HUES48 (cell line): ENCODE measurements around the gene COLGALT1.

Source experiments
- H3K27ac ChIP-seq: one replicate; pipeline ENCODE4 v1.7.0; 2013; ENCODE audit warnings: low read depth, low read length, inconsistent platforms
- H3K27me3 ChIP-seq: 2 replicates; pipeline ENCODE4 v1.6.1; 2013; ENCODE audit warnings: mild to moderate bottlenecking, low read length; ENCODE audit not compliant: control insufficient read depth, insufficient read depth
- H3K36me3 ChIP-seq: 2 replicates; pipeline ENCODE4 v1.6.1; 2013; ENCODE audit warnings: low read length; ENCODE audit not compliant: control insufficient read depth, insufficient read depth
- H3K4me1 ChIP-seq: 2 replicates; pipeline ENCODE4 v1.6.1; 2013; ENCODE audit warnings: mild to moderate bottlenecking, low read length; ENCODE audit not compliant: control insufficient read depth, insufficient read depth
- H3K4me3 ChIP-seq: 2 replicates; pipeline ENCODE4 v1.5.1; 2013; ENCODE audit warnings: mild to moderate bottlenecking, low read depth, low read length
- H3K9ac ChIP-seq: 2 replicates; pipeline ENCODE4 v1.6.1; 2013; ENCODE audit warnings: mild to moderate bottlenecking, low read depth, low read length, moderate library complexity
- H3K9me3 ChIP-seq: 2 replicates; pipeline ENCODE4 v1.6.1; 2013; ENCODE audit warnings: low read length; ENCODE audit not compliant: control insufficient read depth, insufficient read depth

COLGALT1 gene

DNA sequence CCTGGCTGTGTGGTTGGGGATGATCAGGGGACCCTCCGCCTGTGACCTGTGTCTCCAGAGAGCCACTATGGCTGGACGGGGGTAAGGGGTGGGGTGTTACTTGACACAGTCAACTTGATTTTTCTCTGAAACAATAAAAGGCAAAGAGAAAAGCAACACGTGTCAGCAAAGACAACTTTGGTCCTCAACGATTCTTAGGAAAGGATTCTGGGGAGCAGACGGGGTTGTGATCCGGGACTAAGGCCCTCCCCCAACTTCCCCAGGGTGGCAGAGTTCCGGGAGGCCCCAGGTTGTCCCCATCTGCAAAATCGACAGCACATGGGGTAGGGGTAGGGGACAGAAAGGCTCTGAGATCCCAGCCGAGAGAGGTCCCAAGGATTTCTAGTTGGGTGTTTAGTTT lies 46.2 kb downstream of the COLGALT1 start:
- Histone ChIP-seq H3K9ac (no peak overlapping the region), H3K9me3 (no peaks in the 10 kb centered on the region), H3K27me3 (no peaks in the 10 kb centered on the region), H3K36me3 (no peaks in the 10 kb centered on the region), H3K4me1 (no peaks in the 10 kb centered on the region), H3K4me3 (no peak overlapping the region), H3K27ac (no peak overlapping the region)

DNA sequence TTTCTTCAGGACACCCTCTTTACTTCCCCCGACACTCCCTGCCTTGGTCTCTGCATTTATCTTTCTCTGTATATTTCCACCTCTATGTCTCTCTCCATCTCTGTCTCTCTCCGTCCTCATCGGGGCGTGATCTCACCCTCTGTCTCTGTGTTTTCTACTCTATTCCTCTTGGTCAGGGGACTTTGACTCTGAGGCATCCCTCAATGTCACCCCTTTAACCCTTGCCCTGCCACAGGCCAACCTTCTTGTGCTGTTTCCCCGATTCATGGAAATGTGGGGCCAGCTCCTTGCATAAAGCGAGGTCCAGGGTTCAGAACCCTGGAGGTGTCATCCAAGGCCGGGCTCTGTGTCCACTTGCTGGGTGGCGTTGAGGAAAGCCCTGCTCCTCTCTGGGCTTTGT lies 46.8 kb downstream of the COLGALT1 start:
- H3K27ac ChIP-seq = no peak overlapping the region
- no peak overlapping the region for H3K9ac ChIP-seq
- no peaks in the 10 kb centered on the region for H3K36me3 ChIP-seq
- H3K4me3 ChIP-seq = no peak overlapping the region
- no peaks in the 10 kb centered on the region for H3K27me3 ChIP-seq
- no peaks in the 10 kb centered on the region for H3K9me3 ChIP-seq
- H3K4me1 ChIP-seq = no peaks in the 10 kb centered on the region

DNA sequence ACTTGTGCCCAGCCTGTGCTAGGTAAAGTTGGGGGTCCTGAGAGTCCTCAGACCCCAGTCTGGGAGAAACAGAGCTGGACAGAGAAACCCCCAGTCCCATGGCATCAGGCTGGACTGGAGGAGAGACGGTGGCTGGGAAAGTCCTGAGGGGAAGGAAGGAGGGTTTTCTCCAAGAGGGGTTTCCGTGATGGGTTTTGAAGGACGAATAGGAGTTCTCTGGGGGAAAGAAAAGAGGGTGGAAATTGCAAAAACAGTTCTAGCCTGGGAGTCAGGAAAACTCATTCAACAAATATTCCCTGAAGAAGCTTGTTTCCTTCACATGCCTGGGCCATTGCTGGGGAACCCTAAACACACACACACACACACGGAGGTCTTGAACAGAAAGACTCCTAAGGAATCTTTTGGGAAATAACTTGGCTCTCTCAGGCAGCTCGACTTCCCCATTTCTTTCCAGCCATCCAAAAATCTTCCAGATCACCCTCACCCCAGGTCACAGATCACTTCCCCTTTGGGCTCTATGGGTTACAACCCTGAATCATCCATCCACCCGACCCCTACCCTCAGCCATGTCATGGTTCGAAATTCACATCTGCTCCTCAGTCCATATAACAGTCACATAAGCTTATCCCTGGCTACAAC lies 47.5 kb downstream of the COLGALT1 start:
- no peak overlapping the region for H3K9ac ChIP-seq
- no peaks in the 10 kb centered on the region for H3K36me3 ChIP-seq
- H3K4me1 ChIP-seq = no peaks in the 10 kb centered on the region
- no peak overlapping the region for H3K4me3 ChIP-seq
- H3K9me3 ChIP-seq = no peaks in the 10 kb centered on the region
- H3K27me3 ChIP-seq = no peaks in the 10 kb centered on the region
- H3K27ac ChIP-seq = no peak overlapping the region

DNA sequence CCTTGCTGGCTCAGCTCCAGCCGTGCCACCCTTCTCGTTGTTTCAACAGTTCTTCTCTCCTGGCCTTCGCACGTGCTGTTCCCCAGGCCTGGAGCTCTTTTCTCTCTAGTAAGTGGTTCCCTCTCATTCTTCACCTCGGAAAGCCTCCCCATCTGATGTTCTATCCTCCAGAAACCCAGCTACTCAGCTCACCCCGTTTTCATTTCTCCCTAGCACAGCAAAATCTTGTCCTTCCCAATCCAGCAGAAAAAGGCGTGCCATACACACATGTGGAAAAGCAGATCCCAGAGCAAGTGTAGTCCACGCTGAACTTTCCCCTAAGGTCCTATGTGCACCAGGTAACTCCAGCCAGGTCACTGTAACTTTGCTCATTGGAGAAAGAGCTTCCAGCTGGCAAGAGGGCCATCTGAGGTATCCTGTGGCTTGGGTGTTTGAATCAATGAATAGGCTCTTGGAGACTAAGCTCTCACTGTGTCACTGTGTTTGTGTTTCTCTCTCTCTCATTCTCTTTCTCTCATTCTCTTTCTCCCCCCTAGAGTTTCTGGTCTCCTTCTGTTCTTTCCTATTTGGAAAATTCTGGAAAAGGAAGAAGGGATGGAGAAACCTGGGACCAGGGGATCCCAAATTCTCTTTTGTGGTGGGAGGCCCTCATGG lies 49.0 kb downstream of the COLGALT1 start:
- H3K9me3 ChIP-seq = no peaks in the 10 kb centered on the region
- H3K36me3 ChIP-seq = peaks cover 2% of the 10 kb centered on the region; the same call in 1 of the 2 replicates
- no peaks in the 10 kb centered on the region for H3K4me1 ChIP-seq
- no peak overlapping the region for H3K27ac ChIP-seq
- no peak overlapping the region for H3K4me3 ChIP-seq
- no peak overlapping the region for H3K9ac ChIP-seq
- H3K27me3 ChIP-seq = no peaks in the 10 kb centered on the region

DNA sequence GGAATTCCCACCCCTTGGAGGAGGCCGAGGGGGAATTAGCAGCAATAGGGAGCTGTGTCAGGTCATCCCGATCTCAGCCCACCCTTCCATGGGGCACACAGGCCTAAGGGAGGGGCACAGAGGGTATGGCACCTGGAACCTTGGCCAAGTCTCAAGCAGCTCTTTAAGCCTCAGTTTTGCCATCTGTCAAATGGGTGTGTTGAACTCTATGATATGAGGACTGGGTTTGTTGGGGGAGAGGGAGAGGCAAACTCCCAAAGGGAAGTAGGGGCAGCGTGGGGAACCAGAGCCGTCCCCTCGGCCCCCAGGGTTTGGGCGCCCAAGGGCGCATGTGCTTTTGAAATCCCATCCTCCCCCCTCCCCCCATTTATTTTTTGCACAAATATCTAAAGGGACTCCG lies 49.7 kb downstream of the COLGALT1 start:
- Histone ChIP-seq H3K27ac (no peak overlapping the region), H3K9me3 (no peaks in the 10 kb centered on the region), H3K9ac (no peak overlapping the region), H3K27me3 (no peaks in the 10 kb centered on the region), H3K4me3 (peak overlapping the region; percentile 27; the same call in 1 of the 2 replicates), H3K4me1 (no peaks in the 10 kb centered on the region), H3K36me3 (peaks cover 6% of the 10 kb centered on the region)

DNA sequence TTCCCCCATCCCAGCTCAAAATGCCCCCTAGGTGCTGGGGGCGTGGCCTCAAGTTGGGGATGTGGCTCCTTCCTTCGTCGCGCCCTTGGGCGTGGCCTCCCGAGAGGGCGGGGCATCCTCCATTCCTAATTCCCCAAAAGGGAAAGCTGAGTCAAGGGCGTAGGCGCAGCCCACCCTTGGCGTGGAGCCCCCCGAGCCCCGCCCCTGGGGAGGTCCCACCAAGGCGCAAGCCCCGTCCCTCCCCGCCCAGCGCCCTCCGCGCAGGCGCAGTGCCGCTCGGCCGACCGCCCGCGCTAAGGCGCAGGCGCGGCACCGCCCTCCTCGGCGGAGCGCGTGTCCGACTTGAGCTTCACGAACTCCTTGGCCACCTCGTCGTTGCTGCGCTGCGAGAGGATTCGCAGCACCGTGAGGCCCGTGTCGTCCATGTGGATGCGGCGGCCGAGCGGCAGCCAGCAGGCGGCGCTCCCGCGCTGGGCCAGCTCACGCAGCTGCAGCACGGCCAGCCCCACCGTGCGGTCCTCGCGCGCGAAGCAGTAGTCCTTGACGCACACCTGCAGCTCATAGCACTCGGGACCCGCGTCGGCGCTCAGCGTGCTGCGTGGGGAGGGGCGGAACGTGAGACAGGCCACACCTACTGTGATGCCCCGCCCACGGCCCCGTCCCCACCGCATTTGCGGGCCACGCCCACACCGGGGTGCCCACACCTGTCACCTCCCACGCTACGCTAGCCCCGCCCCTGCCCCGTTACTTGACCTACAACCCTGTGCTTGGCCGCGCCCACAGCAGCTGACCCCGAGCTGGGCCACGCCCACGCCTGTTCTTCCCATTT lies 50.5 kb downstream of the COLGALT1 start:
- Histone ChIP-seq H3K36me3 (peaks cover 6% of the 10 kb centered on the region), H3K27me3 (no peaks in the 10 kb centered on the region), H3K4me1 (no peaks in the 10 kb centered on the region), H3K9ac (peak overlapping the region; percentile 81; the same call in 1 of the 2 replicates), H3K27ac (peak overlapping the region; percentile 95), H3K9me3 (no peaks in the 10 kb centered on the region), H3K4me3 (peak overlapping the region; percentile 59)

DNA sequence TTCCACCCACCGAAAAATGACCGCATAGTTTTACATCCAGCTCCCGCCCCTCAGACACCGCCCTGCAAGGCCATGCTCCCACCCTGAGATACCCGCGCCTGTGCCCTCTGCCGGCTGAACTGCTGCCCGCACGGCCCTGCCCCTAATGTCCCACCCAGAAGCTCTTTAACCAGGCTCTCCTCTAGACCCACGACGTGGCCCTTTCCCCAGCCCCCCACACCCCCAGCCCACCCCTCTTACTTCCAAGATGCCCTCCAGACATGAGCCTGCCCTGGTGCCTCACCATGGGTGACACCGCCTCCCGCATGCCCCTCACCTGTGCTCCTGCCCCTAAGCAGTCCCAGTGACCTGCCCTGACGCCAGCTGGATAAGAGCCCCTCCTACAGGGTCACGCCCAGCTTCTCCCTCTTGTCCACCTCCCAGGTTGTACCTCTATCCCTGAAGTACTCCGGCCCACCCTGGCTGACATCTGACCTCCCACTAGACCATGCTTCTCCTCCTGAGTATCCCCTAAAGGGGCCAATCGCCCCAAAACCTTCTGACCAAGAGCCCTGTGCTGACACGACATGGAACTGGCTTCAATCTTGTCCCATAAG lies 51.2 kb downstream of the COLGALT1 start:
- Histone ChIP-seq H3K9ac (no peak overlapping the region), H3K27ac (no peak overlapping the region), H3K27me3 (no peaks in the 10 kb centered on the region), H3K4me3 (peak overlapping the region; percentile 59), H3K9me3 (no peaks in the 10 kb centered on the region), H3K4me1 (no peaks in the 10 kb centered on the region), H3K36me3 (peaks cover 10% of the 10 kb centered on the region)

DNA sequence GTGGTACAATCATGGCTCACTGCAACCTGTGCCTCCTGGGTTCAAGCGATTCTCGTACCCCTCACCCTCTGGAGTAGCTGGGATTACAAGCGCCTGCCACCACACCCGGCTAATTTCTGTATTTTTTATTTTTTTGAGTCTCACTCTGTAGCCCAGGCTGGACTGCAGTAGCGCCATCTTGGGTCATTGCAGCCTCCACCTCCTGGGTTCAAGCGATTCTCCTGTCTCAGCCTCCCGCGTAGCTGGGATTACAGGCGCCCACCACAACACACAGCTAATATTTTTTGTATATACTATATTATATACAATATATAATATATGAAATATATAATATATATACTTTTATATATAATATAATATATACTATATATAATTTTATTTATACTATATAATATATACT lies 52.5 kb downstream of the COLGALT1 start:
- Histone ChIP-seq H3K4me1 (no peaks in the 10 kb centered on the region), H3K27me3 (no peaks in the 10 kb centered on the region), H3K9ac (no peak overlapping the region), H3K4me3 (no peak overlapping the region), H3K36me3 (peaks cover 13% of the 10 kb centered on the region), H3K27ac (no peak overlapping the region), H3K9me3 (no peaks in the 10 kb centered on the region)

DNA sequence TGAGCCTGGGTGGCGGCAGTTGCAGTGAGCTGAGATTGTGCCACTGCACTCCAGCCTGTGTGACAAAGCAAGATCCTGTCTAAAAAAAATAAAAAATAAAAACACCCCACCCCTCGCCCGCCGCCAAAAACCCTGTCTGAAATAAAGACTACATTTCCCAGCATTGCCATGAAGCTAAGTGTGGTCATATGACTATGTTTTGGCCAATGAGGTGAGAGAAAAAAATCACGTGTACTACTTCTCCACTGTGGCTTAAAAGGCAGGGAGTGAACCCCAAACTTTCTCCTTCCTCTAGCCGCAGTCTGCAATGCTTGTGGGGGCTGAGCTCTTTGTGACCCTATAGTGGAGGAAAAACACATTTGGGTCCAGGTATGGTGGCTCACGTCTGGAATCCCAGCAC lies 54.9 kb downstream of the COLGALT1 start:
- H3K27me3 ChIP-seq = no peaks in the 10 kb centered on the region
- H3K4me1 ChIP-seq = no peaks in the 10 kb centered on the region
- no peak overlapping the region for H3K9ac ChIP-seq
- no peak overlapping the region for H3K4me3 ChIP-seq
- no peaks in the 10 kb centered on the region for H3K9me3 ChIP-seq
- H3K27ac ChIP-seq = no peak overlapping the region
- H3K36me3 ChIP-seq = peaks cover 16% of the 10 kb centered on the region

DNA sequence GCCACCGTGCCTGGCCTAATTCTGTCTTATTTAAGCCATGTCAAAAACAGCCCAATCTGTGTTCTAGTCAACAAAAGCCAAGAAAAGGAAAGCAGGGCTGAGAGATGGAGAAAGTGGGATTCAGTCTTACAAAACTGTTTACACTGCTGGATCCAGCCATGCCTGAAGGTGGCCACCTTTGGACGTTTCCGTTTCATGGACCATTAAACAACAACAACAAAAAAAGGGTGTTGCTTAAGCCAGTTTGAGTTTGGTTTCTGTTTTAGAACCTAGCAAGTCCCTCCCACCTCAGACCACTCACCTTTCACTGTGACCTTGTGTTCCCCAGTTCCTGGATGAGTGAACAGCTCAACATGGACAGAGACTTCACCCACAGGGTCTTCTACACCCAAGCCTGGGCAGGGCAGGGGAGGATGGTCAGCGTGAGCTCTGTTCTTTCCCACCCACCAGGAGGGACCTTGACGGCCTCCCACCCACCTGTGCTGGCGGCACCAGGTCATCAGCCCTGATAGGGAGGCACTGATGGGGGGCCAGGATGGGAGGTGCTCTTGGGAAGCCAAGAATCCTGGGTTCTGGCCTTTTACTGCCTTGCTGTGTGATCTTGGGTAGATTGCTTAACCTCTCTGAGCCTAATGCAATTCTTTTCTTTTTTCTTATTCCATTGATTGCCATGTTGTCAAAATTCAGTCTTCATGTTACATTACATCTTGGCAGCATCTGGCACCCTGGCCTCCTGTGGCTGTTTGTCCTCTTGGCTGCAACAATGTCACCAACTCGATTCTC lies 56.2 kb downstream of the COLGALT1 start:
- Histone ChIP-seq H3K27me3 (no peaks in the 10 kb centered on the region), H3K9me3 (no peaks in the 10 kb centered on the region), H3K4me3 (no peak overlapping the region), H3K36me3 (peaks cover 16% of the 10 kb centered on the region), H3K4me1 (0 out of 2 replicates have a peak, but pooled peaks cover 2% of the 10 kb centered on the region), H3K27ac (no peak overlapping the region), H3K9ac (no peak overlapping the region)
